IPS DF 19.7 (cell line): Measurements from ENCODE around the gene CA12.

ENCODE experiments used
- DNase-seq: peaks from one replicate; pipeline ENCODE4 v3.0.0-alpha.2; 2013; ENCODE audit warnings: low read depth, low spot score

The CA12 gene

DNA sequence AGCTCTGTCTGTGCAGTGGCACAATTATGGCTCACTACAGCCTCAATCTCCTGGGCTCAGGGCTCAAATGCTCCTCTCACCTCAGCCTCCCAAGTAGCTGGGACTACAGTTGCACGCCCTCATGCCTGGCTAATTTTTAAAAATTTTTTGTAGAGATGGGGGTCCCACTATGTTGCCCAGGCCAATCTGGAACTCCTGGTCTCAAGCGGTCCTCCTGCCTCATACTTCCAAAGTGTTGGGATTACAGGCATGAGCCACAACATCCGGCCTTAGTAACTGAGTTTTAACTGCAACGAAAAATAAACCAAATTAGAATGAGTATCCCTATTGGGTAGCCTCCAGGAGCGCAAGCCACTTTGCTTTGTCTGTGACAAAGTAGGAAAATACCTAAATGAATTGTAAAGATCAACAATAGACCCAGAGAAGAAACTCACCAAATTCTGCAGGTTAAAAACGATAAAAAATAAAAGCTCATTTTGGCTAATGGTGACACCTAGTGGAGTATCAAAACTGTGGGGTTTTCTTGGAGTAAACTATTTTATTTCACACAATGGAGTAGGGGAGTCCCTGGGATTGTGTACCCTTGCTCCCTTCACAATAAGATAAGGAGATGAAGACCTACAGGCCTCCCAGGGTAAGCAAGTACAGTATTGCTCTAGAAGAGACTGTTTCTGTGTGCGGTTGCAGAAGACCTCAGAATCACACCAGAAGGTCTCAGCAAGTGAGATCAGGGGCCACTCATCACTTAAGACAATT lies 21.0 kb upstream of the CA12 start:
- no peak for DNase-seq

DNA sequence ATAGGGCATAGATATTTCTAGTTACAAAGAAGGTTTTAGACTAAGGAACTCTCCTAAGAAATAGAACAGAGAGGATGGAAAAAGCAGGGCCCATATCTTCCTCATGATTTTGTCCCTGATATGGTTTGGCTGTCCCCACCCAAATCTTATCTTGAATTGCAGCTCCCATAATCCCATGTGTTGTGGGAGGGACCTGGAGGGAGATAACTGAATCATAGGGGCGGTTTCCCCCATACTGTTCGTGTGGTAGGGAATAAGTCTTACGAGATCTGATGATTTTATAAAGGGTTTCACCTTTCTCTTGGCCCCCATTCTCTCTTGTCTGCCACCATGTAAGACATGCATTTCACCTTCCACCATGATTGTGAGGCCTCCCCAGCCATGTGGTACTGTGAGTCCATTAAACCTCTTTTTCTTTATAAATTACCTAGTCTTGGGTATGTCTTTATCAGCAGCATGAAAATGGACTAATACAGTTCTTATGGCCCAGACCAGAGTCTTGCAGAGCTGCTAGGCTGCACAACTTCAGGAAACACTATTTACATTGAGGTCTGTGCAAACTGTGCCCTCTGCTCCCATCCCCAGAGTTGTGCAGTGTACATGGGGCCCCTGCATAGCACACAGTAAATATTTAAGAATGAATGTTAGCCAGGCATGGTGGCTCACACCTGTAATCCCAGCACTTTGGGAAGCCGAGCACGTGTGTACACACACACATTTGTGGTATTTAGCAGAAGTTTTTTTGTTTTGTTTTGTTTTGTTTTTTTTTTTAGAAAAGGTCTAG lies 20.3 kb upstream of the CA12 start:
- no peak for DNase-seq

DNA sequence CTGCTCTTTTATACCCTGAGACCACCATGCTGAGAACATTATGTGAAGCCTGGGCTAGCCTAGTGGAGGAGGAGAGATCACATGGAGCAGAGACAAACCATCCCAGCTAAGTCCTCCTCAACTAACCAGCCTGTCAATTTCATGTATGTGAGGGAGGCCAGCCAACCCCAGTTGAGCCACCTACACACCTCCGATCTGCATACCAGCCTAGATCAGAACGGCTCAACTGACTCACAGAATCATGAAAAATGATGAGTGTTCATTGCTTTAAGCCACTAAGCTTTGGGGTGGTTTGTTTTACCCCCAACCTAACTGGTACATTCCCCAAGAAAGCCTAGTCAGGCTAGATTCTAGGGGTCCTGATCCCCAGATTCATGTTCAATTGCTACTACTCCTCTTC lies 19.4 kb upstream of the CA12 start:
- DNase-seq: no peak

DNA sequence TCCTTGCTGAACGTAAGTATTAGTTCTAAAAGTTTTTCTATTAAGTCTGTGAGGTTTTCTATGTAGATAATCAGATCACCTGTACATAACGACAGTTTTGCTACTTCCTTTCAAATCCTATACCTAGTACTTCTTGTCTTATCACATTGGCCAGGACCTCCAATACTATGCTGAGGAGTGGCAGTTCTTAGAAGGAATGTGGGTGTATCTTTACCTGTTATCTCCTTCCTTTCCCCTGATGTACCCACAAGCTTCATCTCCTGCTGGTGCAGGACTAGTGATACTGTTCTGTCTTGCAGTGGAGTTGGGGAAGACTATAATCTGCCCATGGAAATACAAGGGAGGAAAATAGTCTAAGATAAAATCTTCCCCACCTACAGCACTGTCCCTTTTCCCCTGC lies 16.8 kb upstream of the CA12 start:
- DNase-seq: no peak

DNA sequence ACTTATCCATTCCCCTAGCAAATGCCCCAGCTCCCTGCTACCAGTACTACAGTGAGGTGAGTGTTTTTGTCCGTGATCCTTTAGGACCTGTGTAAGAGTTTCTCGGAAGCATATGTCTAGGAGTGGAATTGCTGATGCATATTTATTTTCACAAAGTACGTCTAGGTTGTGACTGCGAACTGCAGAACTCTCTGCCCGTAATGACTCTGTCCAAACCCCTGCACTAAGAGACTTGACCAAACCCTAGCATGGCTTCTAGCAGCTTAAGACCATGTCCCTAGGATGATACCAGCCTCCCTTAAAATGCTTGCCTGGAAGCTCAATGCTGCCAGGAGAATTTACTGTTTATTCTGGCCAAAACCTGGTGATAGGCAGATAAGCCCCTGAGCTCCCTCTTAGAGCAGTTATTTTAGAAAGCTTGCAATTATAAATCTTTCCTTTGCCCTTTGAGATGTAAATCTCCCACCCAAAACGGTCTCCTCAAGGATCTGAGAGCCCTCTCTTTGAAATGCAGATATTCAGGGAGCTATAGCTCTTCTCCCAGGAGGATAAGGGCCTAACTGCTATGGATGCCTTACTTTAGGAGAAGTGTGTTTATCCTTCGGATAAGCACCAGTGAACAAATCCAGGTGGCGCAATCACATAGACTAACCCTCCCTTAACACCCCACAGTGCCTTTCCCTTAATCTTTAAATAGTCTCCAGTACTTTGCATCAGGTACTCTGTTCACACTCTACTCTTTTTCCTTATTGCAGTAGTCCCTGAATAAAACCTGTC lies 14.7 kb upstream of the CA12 start:
- no peak for DNase-seq

DNA sequence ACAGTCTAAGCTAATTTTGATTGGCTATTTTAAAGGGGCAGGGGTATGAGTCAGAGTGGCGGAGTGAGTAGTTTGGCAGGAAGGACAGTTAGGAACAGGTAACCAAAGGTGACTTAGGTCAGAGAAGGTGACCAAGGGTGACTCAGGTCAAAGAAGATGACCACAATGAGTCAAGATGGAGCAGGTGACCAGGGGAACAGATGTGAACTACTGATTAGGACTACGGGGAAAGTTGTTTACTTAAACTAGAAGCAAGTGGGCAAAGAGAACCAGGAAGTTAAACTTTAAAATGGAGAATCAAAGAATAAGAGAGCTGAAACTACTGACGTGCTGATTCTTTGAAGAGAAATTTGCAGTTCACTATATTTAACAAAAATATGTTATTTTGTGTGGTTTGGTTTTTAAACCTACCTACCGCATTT lies 14.1 kb upstream of the CA12 start:
- DNase-seq: no peak

DNA sequence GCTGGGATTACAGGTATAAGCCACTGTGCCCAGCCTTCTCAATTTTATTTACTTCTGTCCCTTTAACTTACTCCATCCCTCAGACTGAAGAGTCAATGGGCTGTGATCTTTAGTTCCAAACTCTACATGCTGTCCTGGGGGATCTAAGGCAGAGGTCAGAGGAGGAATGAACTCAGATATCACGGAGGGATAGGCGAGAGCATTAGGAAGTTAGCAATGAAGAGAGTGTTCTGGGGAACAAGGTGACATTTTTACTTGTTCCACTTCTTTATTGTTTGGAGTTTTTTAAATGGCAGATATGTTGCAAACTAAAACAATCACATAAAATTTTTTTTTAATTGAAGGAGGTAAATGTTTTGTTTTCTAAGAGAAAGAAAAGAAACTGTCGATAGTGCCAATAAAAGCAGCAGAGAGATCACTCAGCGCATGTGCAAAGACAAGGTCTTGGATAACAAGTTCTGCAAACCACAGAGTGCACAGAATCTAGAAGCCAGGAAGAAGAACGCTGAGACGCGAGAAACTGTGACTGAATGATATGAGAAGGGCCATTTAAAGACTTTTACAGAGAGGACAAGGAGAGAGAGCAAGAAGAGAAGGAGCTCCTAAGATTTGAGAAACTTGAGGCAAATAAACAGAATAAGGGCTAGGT lies 10.8 kb upstream of the CA12 start:
- no peak for DNase-seq

DNA sequence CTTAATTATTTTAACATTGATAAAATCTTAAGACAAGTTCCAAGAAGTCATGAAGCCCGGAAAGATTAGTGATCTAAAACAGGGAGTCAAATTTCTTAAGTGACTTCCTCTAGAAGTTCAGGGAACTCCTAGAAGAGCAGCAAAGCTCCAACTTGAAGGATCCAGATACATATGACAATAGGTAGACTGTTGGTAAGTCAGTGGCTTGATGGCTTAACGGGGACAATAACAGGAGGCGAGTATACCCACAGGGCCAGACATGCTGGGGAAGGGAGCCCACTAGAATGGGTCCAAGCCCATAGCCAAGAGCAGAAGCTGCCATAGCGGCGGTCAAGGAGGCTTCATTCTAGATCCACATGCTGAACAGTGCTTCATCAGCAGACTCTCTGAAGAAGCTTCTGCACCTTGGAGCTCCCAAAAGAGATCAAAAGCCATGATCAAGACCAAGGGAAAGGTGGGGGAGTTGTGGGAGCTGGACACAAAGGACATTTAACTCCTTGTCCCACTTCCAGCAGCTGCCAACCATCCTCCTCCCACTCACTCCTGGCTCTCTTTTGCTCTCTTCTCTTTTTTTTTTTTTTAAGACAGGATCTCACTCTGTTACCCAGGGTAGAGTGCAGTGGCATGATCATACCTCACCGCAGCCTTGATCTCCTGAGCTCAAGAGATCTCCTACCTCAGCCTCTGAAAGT lies 10.2 kb upstream of the CA12 start:
- no peak for DNase-seq

DNA sequence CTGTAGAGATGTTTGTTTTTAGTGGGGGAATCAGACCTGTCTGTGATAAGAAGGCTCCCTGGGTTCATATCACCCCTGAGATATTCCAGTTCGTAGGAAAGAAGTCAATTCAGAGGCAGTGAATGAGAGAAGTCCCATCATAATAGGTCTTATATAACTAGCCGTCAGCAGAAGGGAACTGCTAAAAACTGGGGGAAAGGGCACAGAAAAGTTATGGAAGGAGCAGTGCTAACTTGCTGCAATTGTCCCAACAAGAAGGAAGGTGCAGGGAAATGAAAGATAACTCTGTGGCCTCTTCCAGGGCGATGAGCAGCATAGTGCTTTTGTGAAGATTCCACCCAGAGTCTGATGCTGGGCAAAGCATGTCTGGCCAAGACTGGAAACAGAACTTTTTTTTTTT lies 9.0 kb upstream of the CA12 start:
- DNase-seq: no peak

DNA sequence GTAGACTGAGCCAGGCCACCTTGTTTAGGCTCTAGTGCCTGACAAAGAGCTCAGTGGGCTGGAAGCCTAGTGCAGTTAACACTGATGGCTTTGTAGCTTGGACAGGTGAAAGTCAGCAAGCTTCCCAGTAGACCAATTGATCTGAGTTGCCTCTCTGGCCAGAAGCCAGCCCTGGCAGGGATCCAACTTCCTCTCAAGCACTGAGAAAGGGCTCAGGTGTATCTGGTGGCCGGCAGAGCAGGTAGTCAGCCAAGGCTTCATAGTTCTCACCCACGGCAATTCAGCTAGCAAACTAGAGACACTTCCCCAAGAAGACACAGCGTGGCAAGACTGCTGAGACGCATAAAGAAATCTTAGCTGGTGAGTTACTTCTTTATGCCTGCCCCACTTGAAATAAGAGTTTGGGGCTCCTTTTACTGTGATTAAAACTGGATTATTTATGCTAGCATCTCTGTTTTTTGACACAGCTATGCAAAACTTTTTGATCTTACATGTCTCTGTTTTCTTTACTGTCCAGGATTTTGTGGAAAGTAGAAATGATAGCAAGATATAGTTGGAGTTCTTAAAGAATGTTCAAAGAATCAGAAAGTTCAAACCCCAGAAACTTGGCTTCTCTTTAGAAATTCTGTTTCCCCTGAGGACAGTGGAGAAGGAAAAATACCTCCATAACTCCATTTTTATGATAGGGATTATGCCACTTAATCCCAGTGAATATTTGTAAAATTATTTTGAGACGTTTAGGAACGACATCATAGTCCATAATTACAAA lies 8.4 kb upstream of the CA12 start:
- no peak for DNase-seq

DNA sequence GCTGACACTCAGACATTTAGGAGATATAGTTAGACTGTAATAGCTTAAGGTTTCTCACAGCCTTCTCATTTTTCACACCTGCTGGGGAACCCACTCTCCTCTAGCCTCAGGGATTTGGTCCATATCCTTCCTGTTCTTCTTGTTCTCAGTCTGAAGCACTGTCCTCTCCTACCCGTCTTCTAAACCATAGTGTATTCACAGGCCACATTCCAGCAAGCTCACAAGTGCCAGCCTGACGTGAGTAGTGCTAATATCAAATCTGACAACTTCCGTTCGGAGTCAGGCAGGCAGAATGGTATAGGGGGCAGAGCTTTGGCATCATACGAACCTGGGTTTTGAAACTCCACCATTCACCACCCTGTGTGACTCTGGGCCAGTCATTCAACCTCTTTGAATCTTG lies 6.9 kb upstream of the CA12 start:
- DNase-seq: no peak

DNA sequence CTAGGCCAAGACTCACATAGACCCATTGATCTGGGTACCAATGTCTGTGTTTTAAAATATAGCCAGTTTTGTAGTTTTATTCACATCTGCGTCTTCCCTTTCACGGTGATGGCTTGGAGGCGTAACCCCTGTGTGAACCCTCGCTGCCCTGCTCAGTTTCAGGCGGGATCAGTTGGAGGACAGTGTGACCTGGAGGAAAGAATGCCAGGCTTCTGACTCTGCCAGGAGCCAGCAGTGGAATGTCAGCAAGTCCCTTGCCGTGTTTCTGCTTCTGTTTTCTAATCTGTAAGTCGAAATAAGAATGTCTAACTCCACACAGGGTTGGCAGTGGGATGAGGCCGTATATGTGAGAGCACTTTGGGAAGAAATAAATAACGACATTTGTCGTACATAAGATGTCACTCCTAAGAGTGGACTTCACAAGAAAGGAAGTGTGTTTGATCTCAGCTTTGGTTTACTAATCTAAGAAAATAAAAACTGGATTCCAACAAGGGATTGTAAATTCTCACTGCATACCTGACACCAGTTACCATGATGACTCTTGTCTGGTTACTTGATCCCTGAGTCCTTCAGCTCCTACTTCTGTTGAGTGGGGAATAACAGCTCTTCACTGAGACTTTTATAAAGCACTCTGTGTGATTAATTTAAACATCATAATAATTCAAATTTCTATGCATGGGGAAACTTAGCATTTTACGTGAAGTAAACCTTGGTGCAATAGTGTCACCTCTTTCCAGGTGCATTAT lies 6.3 kb upstream of the CA12 start:
- DNase-seq: no peak

DNA sequence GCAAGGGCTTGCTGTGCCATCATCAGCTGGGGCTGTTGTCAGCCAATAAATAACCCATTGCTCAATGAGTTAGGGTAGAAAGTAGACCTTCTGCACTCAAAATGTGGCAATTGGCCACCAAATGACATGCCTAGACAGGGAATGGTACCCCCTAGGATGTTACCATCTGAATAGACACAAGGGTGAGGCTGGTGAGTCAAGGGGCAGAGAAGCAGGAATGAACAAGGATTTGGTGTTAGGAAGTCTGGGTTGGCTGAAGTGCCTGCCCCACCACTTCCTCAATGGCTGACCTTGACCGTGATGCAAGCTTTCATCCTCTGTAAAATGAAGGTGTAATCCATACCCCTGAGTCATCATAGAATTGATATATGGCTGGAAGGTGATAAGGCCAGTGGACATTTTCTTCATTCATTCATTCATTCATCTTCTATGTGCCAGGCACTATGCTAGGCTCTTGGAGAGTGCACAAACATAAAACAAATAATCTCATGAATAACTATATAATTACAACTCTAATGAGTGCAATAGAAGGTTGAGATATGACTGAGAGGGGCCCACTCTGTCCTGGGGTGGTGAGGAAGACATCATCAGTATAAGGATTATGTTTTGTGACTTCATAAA lies 4.4 kb upstream of the CA12 start:
- DNase-seq: no peak

DNA sequence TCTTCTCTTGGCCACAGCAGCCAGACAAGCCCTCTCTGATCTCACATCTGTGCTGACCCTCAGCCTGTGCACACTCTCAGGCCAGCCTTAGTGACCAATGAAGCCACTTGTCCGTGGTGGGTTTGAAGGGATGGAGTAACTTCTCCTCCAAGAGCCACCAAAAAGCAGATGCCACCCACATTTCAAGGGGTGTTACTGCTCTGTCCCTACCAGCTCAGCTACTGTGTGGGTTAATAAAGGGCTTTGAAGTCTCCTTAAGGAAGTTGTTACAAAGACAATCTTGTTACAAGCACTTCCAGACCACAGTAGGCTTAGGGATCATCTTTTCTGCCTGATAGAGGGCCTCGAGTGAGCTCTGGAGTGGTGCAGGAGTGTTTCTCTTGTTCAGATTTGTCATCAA lies 3.3 kb upstream of the CA12 start:
- DNase-seq: no peak

DNA sequence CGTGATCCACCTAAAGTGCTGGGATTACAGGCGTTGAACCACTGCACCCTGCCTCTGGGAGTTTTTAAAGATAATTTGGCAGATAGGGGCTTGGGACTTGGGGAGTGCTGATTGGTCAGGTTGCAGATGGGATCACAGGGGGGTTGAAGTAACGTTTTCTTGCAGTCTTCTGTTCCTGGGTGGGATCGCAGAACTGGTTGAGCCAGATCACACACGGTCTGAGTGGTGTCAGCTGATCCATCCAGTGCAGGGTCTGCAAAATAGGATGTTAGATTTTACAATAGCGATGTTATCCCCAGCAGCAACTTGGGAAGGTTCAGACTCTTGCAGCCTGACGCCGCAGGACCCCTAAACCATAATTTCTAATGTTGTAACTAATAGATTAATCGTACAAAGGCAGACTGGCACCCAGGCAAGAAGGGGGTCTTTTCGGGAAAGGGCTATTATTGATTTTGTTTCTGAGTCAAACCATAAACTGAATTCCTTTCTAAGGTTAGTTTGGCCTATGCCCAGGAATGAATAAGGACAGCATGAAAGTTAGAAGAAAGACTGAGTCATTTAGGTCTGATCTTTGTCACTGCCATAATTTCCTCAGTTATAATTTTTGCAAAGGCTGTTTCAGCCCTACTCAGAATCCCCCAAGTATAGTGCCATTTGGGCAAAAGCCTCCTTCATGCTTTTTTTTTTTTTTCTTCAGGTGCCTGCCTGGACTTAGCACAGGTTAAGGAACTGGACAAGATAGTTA lies 1.5 kb upstream of the CA12 start:
- DNase-seq: no peak

DNA sequence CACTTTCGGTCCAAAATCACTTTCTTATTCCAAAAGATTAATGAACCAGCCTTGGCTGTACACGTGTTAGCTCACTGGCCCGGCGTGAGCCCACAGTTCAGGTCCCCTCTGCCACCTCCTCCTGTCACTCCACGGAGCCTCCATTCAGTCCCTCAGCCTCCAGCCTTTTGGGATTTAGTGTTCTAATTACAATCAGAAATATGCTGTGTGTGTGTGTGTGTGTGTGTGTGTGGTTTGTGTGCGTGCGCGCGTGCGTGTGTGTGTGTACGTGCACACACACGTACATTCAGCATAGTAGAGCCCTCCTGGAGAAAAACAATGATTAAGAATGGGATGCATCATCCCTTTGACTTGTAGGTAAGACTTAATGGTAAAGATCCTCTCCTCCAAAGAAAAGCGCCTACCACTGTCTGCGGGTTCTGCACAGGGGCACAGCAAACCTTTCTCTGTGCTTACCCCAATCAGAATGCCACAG lies 801 bp downstream of the CA12 start:
- no peak for DNase-seq

DNA sequence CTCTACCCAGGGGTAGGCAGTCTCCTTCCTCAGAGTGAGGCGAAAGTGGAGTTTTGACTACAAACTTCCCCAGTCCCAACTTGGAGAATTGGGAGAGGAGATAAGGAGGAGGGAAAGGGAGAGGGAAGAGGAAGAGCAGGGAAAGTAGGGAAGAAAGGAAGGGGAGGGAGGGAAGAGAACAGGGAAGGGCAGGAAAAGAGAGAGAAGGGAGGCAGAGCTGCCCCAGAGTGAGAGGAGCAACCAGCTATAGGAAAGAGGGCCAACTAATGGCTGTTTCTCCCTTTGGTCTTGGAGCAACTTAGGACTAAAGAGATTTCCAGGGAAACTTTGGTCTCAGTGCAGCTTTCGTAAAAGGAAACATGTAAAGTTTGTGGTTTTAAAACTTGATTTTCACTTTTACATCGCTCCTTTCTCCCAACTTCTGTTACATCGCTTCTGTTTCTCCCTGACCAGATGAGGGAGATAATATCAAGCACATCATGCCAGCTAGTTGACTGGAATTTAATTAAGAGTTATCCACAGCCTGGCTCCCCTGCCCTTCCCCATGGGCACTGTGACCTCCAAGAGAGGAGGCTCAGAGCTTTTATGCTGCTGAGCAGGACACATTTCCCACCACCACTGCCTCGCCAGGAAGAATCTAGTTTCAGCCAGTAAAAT lies 1.4 kb downstream of the CA12 start:
- DNase-seq: no peak

DNA sequence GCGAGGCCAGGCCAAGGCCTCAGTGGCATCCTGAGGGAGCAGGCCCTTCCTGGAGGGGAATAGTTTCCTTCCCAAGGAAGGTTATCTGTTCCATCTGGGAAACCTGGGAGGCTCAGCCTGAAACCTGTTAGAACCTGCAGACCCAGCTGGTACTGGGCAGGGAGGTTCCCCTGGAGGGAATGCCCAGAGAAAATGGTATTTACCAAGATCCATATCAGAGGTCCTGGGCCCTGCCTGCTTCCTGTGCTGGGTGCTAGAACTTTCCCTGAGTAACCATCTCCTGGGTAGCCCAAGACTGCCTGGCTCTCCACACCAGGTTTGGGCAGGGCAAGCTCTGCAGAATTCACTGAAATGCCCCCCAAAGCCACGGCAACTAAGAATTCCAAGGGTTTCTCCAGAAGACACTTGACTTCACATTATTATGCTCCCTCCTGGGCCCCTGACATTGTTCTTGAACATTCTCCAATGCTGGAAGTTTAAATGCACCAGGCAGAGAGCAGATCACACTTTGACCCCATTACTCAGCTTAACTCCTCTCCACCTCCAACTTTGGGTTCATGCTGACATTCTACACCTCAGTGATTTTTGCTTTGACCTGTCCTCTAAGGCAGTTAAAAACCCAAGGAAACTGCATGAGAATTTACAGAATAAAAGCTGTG lies 2.0 kb downstream of the CA12 start:
- DNase-seq: no peak
